Measurements from ENCODE around the gene DGUOK.
A peak's percentile ranks its signal among the peaks of the same experiment; 100 is the strongest.

The DGUOK gene

GRCh38 chr2:73999881-74000597 is 73.4 kb downstream of the DGUOK start:
- no peak for DNase-seq

- no peak for DNase-seq
Observed at GRCh38 chr2:74000666-74001065, 74.0 kb downstream of the DGUOK start.

- DNase-seq, result no peak
Observed at GRCh38 chr2:74001121-74001520, 74.4 kb downstream of the DGUOK start.

DNA sequence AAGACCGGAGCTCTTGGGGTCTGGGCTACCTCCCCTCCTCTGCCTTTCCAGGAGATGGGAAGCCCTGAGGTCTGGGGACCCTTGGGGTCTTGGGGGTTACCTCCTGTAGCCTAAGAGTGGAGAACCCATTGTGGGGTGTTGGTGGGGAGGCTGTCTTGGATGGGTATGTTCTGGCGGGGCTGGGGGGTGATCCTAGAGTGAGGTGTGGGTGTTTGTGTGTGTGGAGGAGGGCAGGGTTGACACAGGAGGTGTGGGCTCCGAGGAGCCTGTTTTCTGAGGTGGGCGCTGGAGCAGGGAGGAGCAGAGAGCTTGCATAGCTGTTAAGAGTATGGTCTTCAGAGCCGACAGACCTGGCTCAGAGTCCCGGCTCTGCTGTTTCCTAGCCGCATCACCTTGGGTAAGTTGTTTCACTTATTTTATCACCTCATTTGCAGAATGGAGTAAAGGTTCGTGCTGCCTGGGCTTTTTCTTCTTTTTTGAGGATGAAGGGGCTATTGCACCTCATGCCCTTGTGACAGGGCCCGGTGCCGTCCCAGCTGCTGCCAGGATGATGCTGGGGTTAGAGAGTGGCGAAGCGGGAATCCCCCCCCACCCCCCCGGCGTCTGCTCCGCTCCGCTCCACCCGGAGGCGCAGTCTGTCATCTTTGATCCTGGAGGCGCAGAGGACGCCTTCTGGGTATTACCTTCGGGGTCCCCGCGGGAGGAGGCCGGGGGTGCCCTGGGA is 75.3 kb downstream of the DGUOK start:
- no peak for DNase-seq

- DNase-seq, result peak; percentile 85
Observed at GRCh38 chr2:74002505-74003421, 76.1 kb downstream of the DGUOK start.

- DNase-seq, result no peak
Observed at GRCh38 chr2:74003494-74004211, 77.0 kb downstream of the DGUOK start.

GRCh38 chr2:74004212-74005182 is 77.8 kb downstream of the DGUOK start:
- no peak for DNase-seq

- DNase-seq, result no peak
Observed at GRCh38 chr2:74005786-74006185, 79.1 kb downstream of the DGUOK start.

DNA sequence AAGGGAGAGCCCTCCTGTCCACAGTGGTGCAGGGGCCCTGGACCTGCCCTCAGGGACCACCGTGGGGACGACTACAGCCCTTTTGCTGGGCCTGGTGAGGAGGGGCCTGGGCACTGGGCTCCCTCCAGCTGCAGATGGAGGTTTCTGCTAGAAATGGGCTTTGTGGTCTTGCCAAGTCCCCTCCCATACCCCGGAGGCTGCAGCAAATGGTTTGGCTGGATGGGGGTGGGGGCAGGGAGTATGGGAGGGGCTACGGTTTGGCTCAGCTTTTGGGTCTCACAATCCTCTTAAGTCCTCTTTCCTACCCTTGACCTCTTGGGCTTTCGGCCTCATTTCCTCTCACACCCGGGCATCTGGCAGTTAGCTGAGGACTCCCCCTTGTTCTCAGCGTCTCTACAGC is 79.8 kb downstream of the DGUOK start:
- DNase-seq, result no peak

DNA sequence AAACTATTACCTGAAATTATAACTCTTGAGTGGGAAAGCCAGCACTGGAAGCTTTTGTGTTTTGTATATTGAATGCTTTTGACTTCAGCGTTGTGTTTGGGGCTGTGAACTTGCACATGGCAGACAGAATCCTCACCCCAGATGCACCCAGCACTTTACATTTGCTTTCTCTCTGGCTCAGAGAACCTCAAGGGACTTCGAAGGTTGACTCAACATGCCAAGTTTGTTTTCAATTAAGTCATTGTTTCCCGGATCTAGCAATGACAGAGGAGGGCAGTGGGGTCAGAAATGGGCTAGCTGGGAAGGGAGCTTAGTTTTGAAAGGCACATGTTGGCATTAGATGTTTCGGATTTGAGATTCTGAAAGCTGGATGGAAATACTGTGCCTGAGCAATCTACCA is 80.4 kb downstream of the DGUOK start:
- DNase-seq, result no peak

DNA sequence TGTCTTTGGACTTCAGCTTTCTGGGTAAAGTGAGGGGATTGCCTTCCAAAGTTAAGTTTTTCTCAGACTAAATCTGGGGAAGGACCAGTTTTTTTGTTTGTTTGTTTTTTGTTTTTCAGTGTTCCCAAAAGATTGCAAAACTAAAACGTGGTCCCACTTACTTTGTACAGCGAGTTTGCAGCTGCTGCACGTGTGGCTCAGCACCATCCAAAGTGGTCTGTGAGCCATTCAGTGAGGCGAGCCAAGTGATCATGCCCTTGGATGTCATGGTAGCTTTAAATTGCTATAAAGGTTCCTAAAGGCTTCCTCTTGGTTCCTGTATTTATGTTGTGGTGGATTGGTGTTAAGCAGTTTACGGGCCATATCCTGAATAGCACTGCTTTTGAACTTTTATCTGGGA is 81.0 kb downstream of the DGUOK start:
- no peak for DNase-seq
